Liver (tissue), 9 donors: ENCODE results near the gene ACTL8. TPM values are rescaled to one million over a fixed set of nuclear protein-coding genes. Genes with fewer than 3 reads are reported as not detected.

Experiments
- DNase-seq: peaks from one replicate; pipeline ENCODE4 v3.0.0-alpha.2; 2017; ENCODE audit warnings: low spot score
- H3K27ac ChIP-seq, 2 donors: one replicate each; pipeline ENCODE4 v1.7.0; 2013; ENCODE audit warnings: inconsistent platforms in 2 of 2, low read length in 2 of 2, control low read depth in 1 of 2, low read depth in 1 of 2, mild to moderate bottlenecking in 1 of 2
- H3K27me3 ChIP-seq, 4 donors: one replicate each; pipeline versions ENCODE4 v1.6.1 to v1.7.0; 2013; ENCODE audit warnings: low read length in 3 of 4, inconsistent platforms in 1 of 4, mild to moderate bottlenecking in 1 of 4, moderate library complexity in 1 of 4; ENCODE audit not compliant: control insufficient read depth in 4 of 4, insufficient read depth in 4 of 4
- H3K36me3 ChIP-seq, 4 donors: one replicate each; pipeline versions ENCODE4 v1.6.1 to v1.7.0; 2013; ENCODE audit warnings: low read length in 3 of 4, mild to moderate bottlenecking in 3 of 4, low read depth in 1 of 4, moderate library complexity in 1 of 4; ENCODE audit not compliant: control insufficient read depth in 4 of 4, insufficient read depth in 3 of 4
- H3K4me1 ChIP-seq, 4 donors: one replicate each; pipeline versions ENCODE4 v1.6.1 to v1.7.0; 2013; ENCODE audit warnings: low read length in 3 of 4, mild to moderate bottlenecking in 3 of 4, moderate library complexity in 1 of 4; ENCODE audit not compliant: control insufficient read depth in 4 of 4, insufficient read depth in 4 of 4
- H3K4me3 ChIP-seq, 3 donors: one replicate each; pipeline versions ENCODE4 v1.6.1 to v1.7.0; 2013; ENCODE audit warnings: low read length in 3 of 3, control low read depth in 1 of 3, low read depth in 1 of 3, mild to moderate bottlenecking in 1 of 3
- H3K9ac ChIP-seq, 2 donors: one replicate each; pipeline ENCODE4 v1.7.0; 2013; ENCODE audit warnings: low read length in 2 of 2, mild to moderate bottlenecking in 2 of 2, moderate library complexity in 2 of 2, control low read depth in 1 of 2, low read depth in 1 of 2
- H3K9me3 ChIP-seq, 4 donors: one replicate each; pipeline versions ENCODE4 v1.6.1 to v1.7.0; 2013; ENCODE audit warnings: low read length in 3 of 4; ENCODE audit not compliant: control insufficient read depth in 4 of 4
- EGR1 ChIP-seq, 2 donors: IDR thresholded peaks; 2 replicates each; pipeline ENCODE4 v1.6.1; 2016 to 2018; ENCODE audit warnings: antibody characterized with exemption in 2 of 2, low read depth in 2 of 2
- FOXA2 ChIP-seq: IDR thresholded peaks from 2 replicates; pipeline ENCODE4 v1.6.1; 2016; ENCODE audit warnings: antibody characterized with exemption
- HNF4G ChIP-seq: IDR thresholded peaks from 2 replicates; pipeline ENCODE4 v1.6.1; 2016; ENCODE audit warnings: antibody characterized with exemption
- JUND ChIP-seq, 2 donors: IDR thresholded peaks; 2 replicates each; pipeline ENCODE4 v1.6.1; 2016; ENCODE audit warnings: antibody characterized with exemption in 2 of 2
- NR2F2 ChIP-seq: IDR thresholded peaks from 2 replicates; pipeline ENCODE4 v1.6.1; 2016; ENCODE audit warnings: antibody characterized with exemption
- RAD21 ChIP-seq, 2 donors: IDR thresholded peaks; 2 replicates each; pipeline ENCODE4 v1.6.1; 2016; ENCODE audit warnings: antibody characterized with exemption in 2 of 2, mild to moderate bottlenecking in 2 of 2
- SP1 ChIP-seq: IDR thresholded peaks from 2 replicates; pipeline ENCODE4 v1.6.1; 2018; ENCODE audit warnings: antibody characterized with exemption, mild to moderate bottlenecking
- TAF1 ChIP-seq: conservative IDR thresholded peaks from 2 replicates; pipeline ENCODE4 v1.6.1; 2016; ENCODE audit warnings: antibody characterized with exemption, mild to moderate bottlenecking
- ZBTB33 ChIP-seq: IDR thresholded peaks from 2 replicates; pipeline ENCODE4 v1.6.1; 2016; ENCODE audit warnings: antibody characterized with exemption
- WGBS: extraction: QIAGEN DNeasy Blood & Tissue Kit; methylation state at CpG from one replicate; pipeline ENCODE4 v1.1.7; 2013; 5-methylcytosine and 5-hydroxymethylcytosine counted together
- polyA plus RNA-seq, 2 donors: library from polyadenylated mRNA; stranded (reverse) in 1 of 2; unstranded in 1 of 2; fragments of 200-250 nt in 1 of 2; fragments of >200 nt in 1 of 2; fragmentation: Nextera tagmentation in 1 of 2; extraction: Ambion mirVana in 1 of 2; gene quantifications; one replicate each; pipeline versions ENCODE4 v1.2.1 to v1.2.3, GENCODE V29; 2013 to 2015
- total RNA-seq, 2 donors: library from RNA; depleted of rRNA; stranded (reverse); fragments of >200 nt; gene quantifications; one replicate each; pipeline ENCODE4 v1.2.3, GENCODE V29; 2014
- TF ChIP-seq, protein P1 (sequence below): IDR thresholded peaks from 2 replicates; pipeline ENCODE4 v1.6.1; 2016; ENCODE audit warnings: antibody characterized with exemption
- TF ChIP-seq, protein P2 (sequence below): fragments of 150-350 bp; IDR thresholded peaks from 2 replicates; pipeline ENCODE4 v1.5.1; 2017; ENCODE audit warnings: improper control_type of control experiment, low read depth, low read length; ENCODE audit not compliant: missing input control
- TF ChIP-seq, protein P3 (sequence below): IDR thresholded peaks from 2 replicates; pipeline ENCODE4 v1.6.1; 2016; ENCODE audit warnings: antibody characterized with exemption
- donor health status: healthy.
- donor health status: healthy.
- donor health status: healthy.
- donor health status: healthy.
- donor health status: healthy.

Gene ACTL8
- total and polyA plus RNA-seq, 4 donors, result not detected

- TF ChIP-seq EGR1 (IDR thresholded peaks at IDR 0.05; ENCODE audit: low read depth in 2 of 2) (no peak), ZBTB33 (no peak), HNF4G (no peak), FOXA2 (no peak), SP1 (no peak)
- TF ChIP-seq, protein P1, sequence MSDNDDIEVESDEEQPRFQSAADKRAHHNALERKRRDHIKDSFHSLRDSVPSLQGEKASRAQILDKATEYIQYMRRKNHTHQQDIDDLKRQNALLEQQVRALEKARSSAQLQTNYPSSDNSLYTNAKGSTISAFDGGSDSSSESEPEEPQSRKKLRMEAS, result no peak
These were observed 8.2 kb upstream of the ACTL8 start (continued) for GRCh38 chr1:17746920-17747319.

GRCh38 chr1:17750333-17750732 is 4.8 kb upstream of the ACTL8 start:
- DNase-seq, result no peak
- Histone ChIP-seq H3K9ac (no peak overlapping the region), H3K9me3 (peaks cover 0 to 8% (median 5%) of the 10 kb centered on the region in 4 donors), H3K27me3 (no peaks in the 10 kb centered on the region), H3K4me1 (no peaks in the 10 kb centered on the region), H3K36me3 (no peaks in the 10 kb centered on the region), H3K4me3 (no peak overlapping the region), H3K27ac (no peak overlapping the region)
- 85% methylated on average over 5 of the region's 5 CpGs for WGBS
- no peak for TF ChIP-seq TAF1

GRCh38 chr1:17752356-17752755 is 2.8 kb upstream of the ACTL8 start:
- Histone ChIP-seq H3K27ac (no peak overlapping the region), H3K36me3 (no peaks in the 10 kb centered on the region), H3K4me1 (no peaks in the 10 kb centered on the region), H3K9ac (no peak overlapping the region), H3K9me3 (peaks cover 0 to 12% (median 8%) of the 10 kb centered on the region in 4 donors), H3K27me3 (no peaks in the 10 kb centered on the region), H3K4me3 (no peak overlapping the region)
- no peak for DNase-seq
- TF ChIP-seq, protein P2, sequence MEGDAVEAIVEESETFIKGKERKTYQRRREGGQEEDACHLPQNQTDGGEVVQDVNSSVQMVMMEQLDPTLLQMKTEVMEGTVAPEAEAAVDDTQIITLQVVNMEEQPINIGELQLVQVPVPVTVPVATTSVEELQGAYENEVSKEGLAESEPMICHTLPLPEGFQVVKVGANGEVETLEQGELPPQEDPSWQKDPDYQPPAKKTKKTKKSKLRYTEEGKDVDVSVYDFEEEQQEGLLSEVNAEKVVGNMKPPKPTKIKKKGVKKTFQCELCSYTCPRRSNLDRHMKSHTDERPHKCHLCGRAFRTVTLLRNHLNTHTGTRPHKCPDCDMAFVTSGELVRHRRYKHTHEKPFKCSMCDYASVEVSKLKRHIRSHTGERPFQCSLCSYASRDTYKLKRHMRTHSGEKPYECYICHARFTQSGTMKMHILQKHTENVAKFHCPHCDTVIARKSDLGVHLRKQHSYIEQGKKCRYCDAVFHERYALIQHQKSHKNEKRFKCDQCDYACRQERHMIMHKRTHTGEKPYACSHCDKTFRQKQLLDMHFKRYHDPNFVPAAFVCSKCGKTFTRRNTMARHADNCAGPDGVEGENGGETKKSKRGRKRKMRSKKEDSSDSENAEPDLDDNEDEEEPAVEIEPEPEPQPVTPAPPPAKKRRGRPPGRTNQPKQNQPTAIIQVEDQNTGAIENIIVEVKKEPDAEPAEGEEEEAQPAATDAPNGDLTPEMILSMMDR, result no peak
- TF ChIP-seq ZBTB33, result no peak
- no peak for TF ChIP-seq TAF1
- TF ChIP-seq SP1, result no peak
- no peak for TF ChIP-seq RAD21 (IDR thresholded peaks at IDR 0.05)
- WGBS, result 73% methylated on average over 4 of the region's 4 CpGs

DNA sequence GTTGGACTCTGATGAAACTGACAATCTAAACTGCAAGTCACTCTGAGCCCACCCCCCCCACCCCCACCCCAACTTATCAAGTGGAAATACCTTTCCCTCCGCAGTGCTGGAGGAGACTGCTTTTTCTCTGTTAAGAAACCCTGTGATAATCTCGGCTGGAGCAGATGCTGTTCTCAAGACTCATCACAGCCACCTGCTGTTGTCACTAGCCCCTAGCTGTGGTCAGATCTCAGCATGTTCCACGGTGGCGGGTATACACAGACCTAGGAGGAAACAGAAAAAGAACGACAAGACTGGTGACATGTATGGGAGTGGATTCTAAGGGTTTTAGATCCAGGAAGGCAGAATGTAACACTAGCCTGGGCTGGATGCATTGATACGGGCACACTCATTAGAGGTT is 2.3 kb downstream of the ACTL8 start:
- H3K9ac ChIP-seq, result no peak overlapping the region
- no peaks in the 10 kb centered on the region for H3K27me3 ChIP-seq
- peaks cover 8 to 25% (median 13%) of the 10 kb centered on the region in 4 donors for H3K9me3 ChIP-seq
- TF ChIP-seq, protein P2, result no peak
- no peak for TF ChIP-seq JUND (IDR thresholded peaks at IDR 0.05)
- TF ChIP-seq, protein P3, sequence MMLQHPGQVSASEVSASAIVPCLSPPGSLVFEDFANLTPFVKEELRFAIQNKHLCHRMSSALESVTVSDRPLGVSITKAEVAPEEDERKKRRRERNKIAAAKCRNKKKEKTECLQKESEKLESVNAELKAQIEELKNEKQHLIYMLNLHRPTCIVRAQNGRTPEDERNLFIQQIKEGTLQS, result no peak
- TF ChIP-seq TAF1, result no peak
- TF ChIP-seq FOXA2, result no peak
- no peak for TF ChIP-seq NR2F2
- no peaks in the 10 kb centered on the region for H3K4me1 ChIP-seq
- no peak overlapping the region for H3K4me3 ChIP-seq
- no peak overlapping the region for H3K27ac ChIP-seq
- WGBS, result 77% methylated on average over 6 of the region's 6 CpGs
- H3K36me3 ChIP-seq, result no peaks in the 10 kb centered on the region
- DNase-seq, result no peak
